ENCODE data around the gene DEFB112. TPM values are rescaled to one million over a fixed set of nuclear protein-coding genes. Genes with fewer than 3 reads are reported as not detected.

Gene DEFB112
- total and polyA plus RNA-seq, 9 of the 15 experiments (the other 6 are each of a cell fraction or from before 2014, with no cell fraction given) = not detected

DNA sequence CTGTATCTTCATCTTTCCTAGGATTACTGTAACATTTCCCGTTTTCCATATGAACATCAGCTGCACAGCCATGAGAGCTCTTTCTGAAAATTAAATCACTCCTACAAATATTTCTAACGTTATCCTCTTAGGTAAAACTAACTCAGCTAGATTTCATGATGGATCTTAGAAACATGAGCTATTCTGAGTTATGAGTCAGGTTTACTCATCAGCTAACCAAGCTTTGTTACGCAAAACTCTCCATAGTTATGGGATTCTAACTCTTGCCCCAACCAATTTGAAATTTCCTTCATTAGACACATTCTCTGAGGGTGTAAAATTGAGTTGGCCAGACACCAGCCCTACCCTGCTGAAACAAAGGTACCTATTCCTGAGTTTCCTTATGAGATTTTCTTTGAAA lies 41.9 kb downstream of the DEFB112 start (continued):
- TF ChIP-seq, protein P1, sequence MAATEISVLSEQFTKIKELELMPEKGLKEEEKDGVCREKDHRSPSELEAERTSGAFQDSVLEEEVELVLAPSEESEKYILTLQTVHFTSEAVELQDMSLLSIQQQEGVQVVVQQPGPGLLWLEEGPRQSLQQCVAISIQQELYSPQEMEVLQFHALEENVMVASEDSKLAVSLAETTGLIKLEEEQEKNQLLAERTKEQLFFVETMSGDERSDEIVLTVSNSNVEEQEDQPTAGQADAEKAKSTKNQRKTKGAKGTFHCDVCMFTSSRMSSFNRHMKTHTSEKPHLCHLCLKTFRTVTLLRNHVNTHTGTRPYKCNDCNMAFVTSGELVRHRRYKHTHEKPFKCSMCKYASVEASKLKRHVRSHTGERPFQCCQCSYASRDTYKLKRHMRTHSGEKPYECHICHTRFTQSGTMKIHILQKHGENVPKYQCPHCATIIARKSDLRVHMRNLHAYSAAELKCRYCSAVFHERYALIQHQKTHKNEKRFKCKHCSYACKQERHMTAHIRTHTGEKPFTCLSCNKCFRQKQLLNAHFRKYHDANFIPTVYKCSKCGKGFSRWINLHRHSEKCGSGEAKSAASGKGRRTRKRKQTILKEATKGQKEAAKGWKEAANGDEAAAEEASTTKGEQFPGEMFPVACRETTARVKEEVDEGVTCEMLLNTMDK (IDR thresholded peaks at IDR 0.05; ENCODE audit: borderline replicate concordance, insufficient read depth, low read depth, low read length, poor library complexity, severe bottlenecking) = no peak
- TF ChIP-seq ZBTB7A (IDR thresholded peaks at IDR 0.05; ENCODE audit: borderline replicate concordance, control insufficient read depth, low read depth, low read length) = no peak

DNA sequence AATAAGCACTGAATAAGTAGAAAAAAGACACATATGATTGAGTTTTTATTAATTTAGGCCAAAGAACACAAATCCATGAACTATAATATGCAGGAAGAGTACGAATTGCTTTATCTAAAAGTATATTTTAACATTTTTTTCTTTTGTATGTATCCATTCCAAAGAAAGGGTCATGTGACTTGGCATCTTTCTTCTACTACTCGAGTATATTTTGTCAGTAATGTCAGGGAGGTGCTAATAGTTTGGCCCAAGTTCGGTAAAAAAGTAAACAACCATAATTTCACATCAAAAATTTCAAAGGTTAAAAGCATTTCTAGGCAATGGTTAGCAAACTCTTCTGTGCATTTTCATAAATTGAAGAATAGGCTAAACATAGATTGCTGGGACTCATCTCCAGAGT lies 46.6 kb downstream of the DEFB112 start:
- Histone ChIP-seq H3K9me1 (ENCODE audit: control insufficient read depth, insufficient read depth, low read length) (no peaks in the 10 kb centered on the region), H4K20me1 (replicated peaks; ENCODE audit: control insufficient read depth, insufficient read depth, low read length) (no peaks in the 10 kb centered on the region), H3K36me3 (ENCODE audit: control insufficient read depth, insufficient read depth, low read length) (no peaks in the 10 kb centered on the region), H3K27ac (ENCODE audit: extremely low read depth, low read depth, low read length) (no peak overlapping the region), H3K9me3 (replicated peaks; ENCODE audit: control insufficient read depth, insufficient read depth, low read depth, low read length) (no peaks in the 10 kb centered on the region), H3K4me1 (replicated peaks in 1 of 2; ENCODE audit: control insufficient read depth in 2 of 2, insufficient read depth in 2 of 2, low read length in 2 of 2) (no peaks in the 10 kb centered on the region), H3K9ac (ENCODE audit: insufficient read depth in 1 of 2, low read depth in 2 of 2, low read length in 2 of 2) (no peak overlapping the region), H2AFZ (ENCODE audit: low read depth, low read length) (no peak overlapping the region), H3K4me2 (ENCODE audit: insufficient read depth, low read length) (no peak overlapping the region), H3K4me3 (no peak overlapping the region), H3K27me3 (ENCODE audit: control insufficient read depth in 2 of 2, insufficient read depth in 2 of 2, low read length in 2 of 2) (no peaks in the 10 kb centered on the region), H3K79me2 (ENCODE audit: control insufficient read depth, insufficient read depth, low read length) (no peaks in the 10 kb centered on the region)
- ChIA-PET CTCF (ENCODE audit: low intra/inter-chr PET ratio) (no interaction called here), POLR2A (no interaction called here)
- ATAC-seq = no peak
- no TSS peak for BruUV-seq (replicated peaks)
- in situ Hi-C loops (cut with MboI) = no loop called here
- TF ChIP-seq, protein P2, sequence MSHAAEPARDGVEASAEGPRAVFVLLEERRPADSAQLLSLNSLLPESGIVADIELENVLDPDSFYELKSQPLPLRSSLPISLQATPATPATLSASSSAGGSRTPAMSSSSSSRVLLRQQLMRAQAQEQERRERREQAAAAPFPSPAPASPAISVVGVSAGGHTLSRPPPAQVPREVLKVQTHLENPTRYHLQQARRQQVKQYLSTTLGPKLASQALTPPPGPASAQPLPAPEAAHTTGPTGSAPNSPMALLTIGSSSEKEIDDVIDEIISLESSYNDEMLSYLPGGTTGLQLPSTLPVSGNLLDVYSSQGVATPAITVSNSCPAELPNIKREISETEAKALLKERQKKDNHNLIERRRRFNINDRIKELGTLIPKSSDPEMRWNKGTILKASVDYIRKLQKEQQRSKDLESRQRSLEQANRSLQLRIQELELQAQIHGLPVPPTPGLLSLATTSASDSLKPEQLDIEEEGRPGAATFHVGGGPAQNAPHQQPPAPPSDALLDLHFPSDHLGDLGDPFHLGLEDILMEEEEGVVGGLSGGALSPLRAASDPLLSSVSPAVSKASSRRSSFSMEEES (CRISPR knock-in tag; IDR thresholded peaks at IDR 0.05) = peak; percentile 77
- TF ChIP-seq NFIX (CRISPR knock-in tag; IDR thresholded peaks at IDR 0.05; ENCODE audit: low read depth) (no peak), HMG20B (CRISPR knock-in tag; IDR thresholded peaks at IDR 0.05) (no peak), EP300 (IDR thresholded peaks at IDR 0.05; ENCODE audit: low read length) (no peak), ZNF124 (CRISPR knock-in tag; IDR thresholded peaks at IDR 0.05) (no peak)
- intact Hi-C loops (cut with micrococcal nuclease) = no loop called here
- no peak for FAIRE-seq
- DNase-seq (ENCODE audit: extremely low read depth in 1 of 4, low spot score in 3 of 4) = no peak
- WGBS (ENCODE audit: insufficient coverage, low coverage, missing lambda C conversion rate) = 2% methylated on average over 3 of the region's 3 CpGs
